ENCODE measurements around the gene SGIP1.
"Not testable (repeated sequence)": the region's sequence is repeated elsewhere in the genome, so short reads cannot be mapped to it uniquely, and the experiment has no call there.

Gene SGIP1

DNA sequence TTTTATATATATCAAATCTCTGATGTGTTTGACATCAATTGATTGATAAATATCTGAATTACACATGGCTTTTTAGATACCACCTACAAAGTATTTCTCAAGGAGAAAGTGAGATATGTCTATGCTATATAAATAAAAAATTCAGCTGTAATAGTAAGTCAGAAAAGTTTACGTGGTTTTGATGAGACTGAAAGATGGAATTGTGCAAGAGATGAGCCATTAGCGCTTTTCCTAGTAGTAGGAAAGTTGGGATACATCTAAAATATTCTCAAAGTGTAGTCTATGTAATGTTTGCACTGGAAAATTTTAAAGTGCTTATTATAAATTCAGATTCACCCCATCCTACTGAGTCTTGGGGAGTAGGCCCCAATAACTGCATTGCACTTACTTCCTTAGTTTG lies 49.1 kb downstream of the SGIP1 start:
- Histone ChIP-seq H2BK120ac (ENCODE audit: insufficient read depth, low read length, poor library complexity) (no peak overlapping the region), H2AK5ac (ENCODE audit: low read length) (no peak overlapping the region), H3K4me2 (ENCODE audit: low read length) (no peak overlapping the region), H3K36me3 (ENCODE audit: control insufficient read depth in 1 of 2, insufficient read depth in 2 of 2, low read length in 2 of 2) (no peaks in the 10 kb centered on the region), H4K8ac (ENCODE audit: low read depth, low read length) (no peak overlapping the region), H3K79me1 (ENCODE audit: low read length) (no peaks in the 10 kb centered on the region), H3K9me3 (ENCODE audit: insufficient read depth, low read depth, low read length) (no peaks in the 10 kb centered on the region), H3K23ac (ENCODE audit: low read length) (no peak overlapping the region), H3K27me3 (ENCODE audit: insufficient read depth, low read length) (no peaks in the 10 kb centered on the region), H3K4me1 (ENCODE audit: control insufficient read depth in 1 of 2, insufficient read depth in 2 of 2, low read length in 2 of 2) (no peaks in the 10 kb centered on the region), H2BK12ac (ENCODE audit: low read length) (no peak overlapping the region), H4K91ac (ENCODE audit: low read depth, low read length) (no peak overlapping the region), H2AFZ (ENCODE audit: insufficient read depth, low read length, poor library complexity) (no peak overlapping the region), H3K9ac (ENCODE audit: low read length) (no peak overlapping the region), H3K18ac (ENCODE audit: low read length) (no peak overlapping the region), H3K4ac (ENCODE audit: low read depth, low read length) (no peak overlapping the region), H2BK5ac (ENCODE audit: low read depth, low read length, poor library complexity) (no peak overlapping the region), H3K27ac (ENCODE audit: low read depth, low read length) (no peak overlapping the region), H4K12ac (ENCODE audit: low read depth, low read length) (no peak overlapping the region), H3K79me2 (ENCODE audit: control insufficient read depth, insufficient read depth, low read length, poor library complexity) (no peaks in the 10 kb centered on the region), H3K14ac (ENCODE audit: low read length) (no peak overlapping the region), H3K4me3 (ENCODE audit: low read depth, low read length) (no peak overlapping the region)
- WGBS (ENCODE audit: extremely low coverage, insufficient coverage, insufficient read length), result no CpG with 5 or more reads among the region's 2 CpGs
- DNase-seq, result no peak

- Histone ChIP-seq H3K27me3 (ENCODE audit: insufficient read depth, low read length) (no peaks in the 10 kb centered on the region), H3K9ac (ENCODE audit: low read length) (no peak overlapping the region), H4K8ac (ENCODE audit: low read depth, low read length) (no peak overlapping the region), H2BK120ac (ENCODE audit: insufficient read depth, low read length, poor library complexity) (no peak overlapping the region), H3K9me3 (ENCODE audit: insufficient read depth, low read depth, low read length) (no peaks in the 10 kb centered on the region), H3K79me2 (ENCODE audit: control insufficient read depth, insufficient read depth, low read length, poor library complexity) (no peaks in the 10 kb centered on the region), H3K23ac (ENCODE audit: low read length) (no peak overlapping the region), H3K4ac (ENCODE audit: low read depth, low read length) (no peak overlapping the region), H3K4me2 (ENCODE audit: low read length) (no peak overlapping the region), H3K18ac (ENCODE audit: low read length) (no peak overlapping the region), H3K4me3 (ENCODE audit: low read depth, low read length) (no peak overlapping the region), H2AK5ac (ENCODE audit: low read length) (no peak overlapping the region), H3K36me3 (ENCODE audit: control insufficient read depth in 1 of 2, insufficient read depth in 2 of 2, low read length in 2 of 2) (no peaks in the 10 kb centered on the region), H4K12ac (ENCODE audit: low read depth, low read length) (no peak overlapping the region), H3K4me1 (ENCODE audit: control insufficient read depth in 1 of 2, insufficient read depth in 2 of 2, low read length in 2 of 2) (no peaks in the 10 kb centered on the region), H4K91ac (ENCODE audit: low read depth, low read length) (no peak overlapping the region), H2BK12ac (ENCODE audit: low read length) (no peak overlapping the region), H3K27ac (ENCODE audit: low read depth, low read length) (no peak overlapping the region), H2BK5ac (ENCODE audit: low read depth, low read length, poor library complexity) (no peak overlapping the region), H3K79me1 (ENCODE audit: low read length) (no peaks in the 10 kb centered on the region), H3K14ac (ENCODE audit: low read length) (no peak overlapping the region), H2AFZ (ENCODE audit: insufficient read depth, low read length, poor library complexity) (no peak overlapping the region)
- no peak for DNase-seq
These were observed 51.0 kb downstream of the SGIP1 start for GRCh38 chr1:66585002-66585401.

DNA sequence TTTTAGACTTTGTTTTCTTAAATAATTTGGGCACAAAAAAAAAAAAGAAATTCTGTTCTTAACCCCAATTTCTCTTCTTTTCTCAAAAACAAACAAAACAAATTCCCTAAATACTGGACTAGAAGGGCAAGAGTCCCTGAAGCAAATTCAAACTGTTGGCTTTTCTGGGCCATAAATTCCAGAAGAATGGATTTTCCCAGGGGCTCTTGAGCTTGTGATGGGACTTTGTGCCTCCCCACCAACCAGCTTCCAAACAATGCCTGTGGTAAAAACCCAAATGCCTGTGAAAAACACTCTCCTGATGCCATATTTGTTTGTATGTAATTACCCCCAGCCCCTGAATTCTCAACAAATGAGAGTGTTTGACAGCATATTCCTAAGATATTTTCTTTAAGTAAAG lies 55.4 kb downstream of the SGIP1 start:
- Histone ChIP-seq H2AFZ (ENCODE audit: insufficient read depth, low read length, poor library complexity) (no peak overlapping the region), H3K23ac (ENCODE audit: low read length) (no peak overlapping the region), H3K4me1 (ENCODE audit: control insufficient read depth in 1 of 2, insufficient read depth in 2 of 2, low read length in 2 of 2) (no peaks in the 10 kb centered on the region), H3K27ac (ENCODE audit: low read depth, low read length) (no peak overlapping the region), H4K91ac (ENCODE audit: low read depth, low read length) (no peak overlapping the region), H4K8ac (ENCODE audit: low read depth, low read length) (no peak overlapping the region), H3K79me2 (ENCODE audit: control insufficient read depth, insufficient read depth, low read length, poor library complexity) (no peaks in the 10 kb centered on the region), H3K14ac (ENCODE audit: low read length) (no peak overlapping the region), H3K9me3 (ENCODE audit: insufficient read depth, low read depth, low read length) (no peaks in the 10 kb centered on the region), H4K12ac (ENCODE audit: low read depth, low read length) (no peak overlapping the region), H3K4ac (ENCODE audit: low read depth, low read length) (no peak overlapping the region), H3K36me3 (ENCODE audit: control insufficient read depth in 1 of 2, insufficient read depth in 2 of 2, low read length in 2 of 2) (no peaks in the 10 kb centered on the region), H3K27me3 (ENCODE audit: insufficient read depth, low read length) (no peaks in the 10 kb centered on the region), H3K79me1 (ENCODE audit: low read length) (no peaks in the 10 kb centered on the region), H3K4me2 (ENCODE audit: low read length) (no peak overlapping the region), H3K4me3 (ENCODE audit: low read depth, low read length) (no peak overlapping the region), H2BK12ac (ENCODE audit: low read length) (no peak overlapping the region), H2BK5ac (ENCODE audit: low read depth, low read length, poor library complexity) (no peak overlapping the region), H2BK120ac (ENCODE audit: insufficient read depth, low read length, poor library complexity) (no peak overlapping the region), H3K18ac (ENCODE audit: low read length) (no peak overlapping the region), H2AK5ac (ENCODE audit: low read length) (no peak overlapping the region), H3K9ac (ENCODE audit: low read length) (no peak overlapping the region)
- DNase-seq, result no peak

DNA sequence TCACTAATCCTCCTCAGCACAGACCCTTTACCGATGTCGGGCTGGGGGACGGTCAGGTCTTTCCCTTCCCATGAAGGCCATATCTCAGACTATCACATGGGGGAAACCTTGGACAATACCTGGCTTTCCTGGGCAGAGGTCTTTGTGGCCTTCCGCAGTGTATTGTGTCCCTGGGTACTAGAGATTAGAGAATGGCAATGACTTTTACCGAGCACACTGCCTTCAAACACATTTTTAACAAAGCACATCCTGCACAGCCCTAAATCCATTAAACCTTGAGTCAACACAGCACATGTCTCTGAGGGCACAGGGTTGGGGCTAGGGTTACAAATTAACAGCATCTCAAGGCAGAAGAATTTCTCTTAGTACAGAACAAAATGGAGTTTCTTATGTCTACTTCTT lies 58.2 kb downstream of the SGIP1 start:
- H3K23ac ChIP-seq (ENCODE audit: low read length); H2BK120ac ChIP-seq (ENCODE audit: insufficient read depth, low read length, poor library complexity); H3K27ac ChIP-seq (ENCODE audit: low read depth, low read length); H2AFZ ChIP-seq (ENCODE audit: insufficient read depth, low read length, poor library complexity); H3K79me2 ChIP-seq (ENCODE audit: control insufficient read depth, insufficient read depth, low read length, poor library complexity); H3K9ac ChIP-seq (ENCODE audit: low read length); H3K36me3 ChIP-seq (ENCODE audit: control insufficient read depth in 1 of 2, insufficient read depth in 2 of 2, low read length in 2 of 2); H2BK12ac ChIP-seq (ENCODE audit: low read length); H3K9me3 ChIP-seq (ENCODE audit: insufficient read depth, low read depth, low read length); H3K4me1 ChIP-seq (ENCODE audit: control insufficient read depth in 1 of 2, insufficient read depth in 2 of 2, low read length in 2 of 2); H3K18ac ChIP-seq (ENCODE audit: low read length); H2BK5ac ChIP-seq (ENCODE audit: low read depth, low read length, poor library complexity); DNase-seq; H3K4me2 ChIP-seq (ENCODE audit: low read length); H3K4ac ChIP-seq (ENCODE audit: low read depth, low read length); H3K79me1 ChIP-seq (ENCODE audit: low read length); H3K4me3 ChIP-seq (ENCODE audit: low read depth, low read length); H3K27me3 ChIP-seq (ENCODE audit: insufficient read depth, low read length); H4K8ac ChIP-seq (ENCODE audit: low read depth, low read length); H4K91ac ChIP-seq (ENCODE audit: low read depth, low read length); H2AK5ac ChIP-seq (ENCODE audit: low read length); H4K12ac ChIP-seq (ENCODE audit: low read depth, low read length); H3K14ac ChIP-seq (ENCODE audit: low read length): not testable (repeated sequence)
- WGBS (ENCODE audit: extremely low coverage, insufficient coverage, insufficient read length), result no CpG with 5 or more reads among the region's 5 CpGs

DNA sequence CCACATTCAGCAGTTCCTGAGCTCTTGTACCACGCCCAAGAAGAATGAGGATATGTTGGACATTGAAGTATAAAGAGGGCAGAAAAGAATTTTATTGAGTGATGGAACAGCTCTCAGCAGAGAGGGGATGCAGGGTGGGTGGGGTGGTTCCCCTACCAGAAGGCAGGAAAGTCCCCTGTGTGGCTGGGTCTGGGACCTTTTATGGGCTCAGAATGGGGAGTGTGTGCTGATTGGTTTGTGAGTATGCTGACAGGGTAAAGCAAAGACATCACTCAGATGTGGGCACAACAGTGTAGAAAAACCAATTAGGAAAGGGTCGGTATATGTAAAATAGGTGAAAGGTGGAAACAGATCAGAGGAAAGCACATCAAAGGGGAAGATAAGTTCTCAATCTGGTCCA lies 62.2 kb downstream of the SGIP1 start:
- H3K14ac ChIP-seq (ENCODE audit: low read length), result no peak overlapping the region
- no peak overlapping the region for H3K27ac ChIP-seq (ENCODE audit: low read depth, low read length)
- H3K9ac ChIP-seq (ENCODE audit: low read length), result no peak overlapping the region
- H2AK5ac ChIP-seq (ENCODE audit: low read length), result no peak overlapping the region
- H2BK120ac ChIP-seq (ENCODE audit: insufficient read depth, low read length, poor library complexity), result no peak overlapping the region
- H3K4ac ChIP-seq (ENCODE audit: low read depth, low read length), result no peak overlapping the region
- no peak overlapping the region for H2AFZ ChIP-seq (ENCODE audit: insufficient read depth, low read length, poor library complexity)
- no peak overlapping the region for H3K18ac ChIP-seq (ENCODE audit: low read length)
- H3K4me2 ChIP-seq (ENCODE audit: low read length), result no peak overlapping the region
- no peak overlapping the region for H2BK12ac ChIP-seq (ENCODE audit: low read length)
- no peak overlapping the region for H3K23ac ChIP-seq (ENCODE audit: low read length)
- H3K27me3 ChIP-seq (ENCODE audit: insufficient read depth, low read length), result no peaks in the 10 kb centered on the region
- no peak overlapping the region for H4K8ac ChIP-seq (ENCODE audit: low read depth, low read length)
- H4K91ac ChIP-seq (ENCODE audit: low read depth, low read length), result no peak overlapping the region
- H3K9me3 ChIP-seq (ENCODE audit: insufficient read depth, low read depth, low read length), result no peaks in the 10 kb centered on the region
- DNase-seq, result no peak
- H3K79me2 ChIP-seq (ENCODE audit: control insufficient read depth, insufficient read depth, low read length, poor library complexity), result no peaks in the 10 kb centered on the region
- WGBS (ENCODE audit: extremely low coverage, insufficient coverage, insufficient read length), result no CpG with 5 or more reads among the region's 2 CpGs
- no peak overlapping the region for H3K4me3 ChIP-seq (ENCODE audit: low read depth, low read length)
- H3K79me1 ChIP-seq (ENCODE audit: low read length), result no peaks in the 10 kb centered on the region
- H3K4me1 ChIP-seq (ENCODE audit: control insufficient read depth in 1 of 2, insufficient read depth in 2 of 2, low read length in 2 of 2), result peaks cover 3 to 4% of the 10 kb centered on the region in 2 experiments
- H2BK5ac ChIP-seq (ENCODE audit: low read depth, low read length, poor library complexity), result no peak overlapping the region
- no peak overlapping the region for H4K12ac ChIP-seq (ENCODE audit: low read depth, low read length)
- no peaks in the 10 kb centered on the region for H3K36me3 ChIP-seq (ENCODE audit: control insufficient read depth in 1 of 2, insufficient read depth in 2 of 2, low read length in 2 of 2)

All from trophoblast cell (in vitro differentiated cells and primary cell).